Thoracic aorta endothelial cell (primary cell): ENCODE measurements around the gene ZSCAN25. TPM values are rescaled to one million over a fixed set of nuclear protein-coding genes. Genes with fewer than 3 reads are reported as not detected.

ENCODE experiments used
- total RNA-seq: library from RNA; depleted of rRNA; stranded (reverse); fragments of >200 nt; gene quantifications from 2 replicates; pipeline ENCODE4 v1.2.3, GENCODE V29; 2012

The ZSCAN25 gene
- total RNA-seq = 12.3 and 12.4 TPM in 2 replicates

DNA sequence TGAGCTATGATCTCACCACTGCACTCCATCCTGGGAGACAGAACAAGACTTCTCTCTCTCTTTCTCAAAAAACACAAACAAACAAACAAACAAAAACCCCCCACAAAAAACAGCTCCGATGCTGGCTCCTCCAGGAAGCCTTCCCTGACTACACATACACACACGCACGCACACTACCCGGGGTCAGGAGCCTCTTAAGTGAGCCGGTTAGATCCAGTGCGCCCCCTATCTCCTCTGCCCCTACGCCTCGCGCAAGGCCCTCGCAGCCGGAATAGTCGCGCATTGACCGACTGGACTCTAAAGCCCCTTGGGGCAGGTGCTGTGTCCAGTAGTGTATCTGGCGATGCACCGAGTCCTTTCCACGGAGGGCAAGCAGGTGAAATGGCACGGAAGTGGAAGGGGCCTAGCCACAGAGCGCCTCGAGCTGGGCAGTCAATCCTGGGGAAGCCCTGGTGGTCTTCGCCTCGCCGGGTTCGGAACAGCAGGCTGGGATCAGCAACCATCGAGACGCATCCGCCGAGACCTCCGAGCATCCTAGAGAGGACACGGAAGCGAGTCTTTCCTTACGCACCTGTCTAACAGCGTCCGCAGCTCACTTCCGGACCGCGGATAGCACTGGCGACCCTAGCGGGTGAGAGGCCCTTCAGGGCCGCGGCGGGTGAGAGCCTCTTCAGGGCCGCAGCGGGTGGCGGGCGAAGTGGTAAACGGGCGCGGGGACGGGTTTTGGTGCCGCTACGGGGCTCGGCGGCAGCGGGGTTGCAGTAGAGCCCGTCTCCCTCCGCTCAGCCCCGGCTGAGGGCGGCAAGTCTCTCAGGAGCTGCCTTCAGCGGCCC is at the start of gene ZSCAN25:
Gene ZSCAN25 (plus strand): TSS at position 588 of the 833 bp plus-strand sequence. CDS start 2,661 bp downstream, outside the sequence.

DNA sequence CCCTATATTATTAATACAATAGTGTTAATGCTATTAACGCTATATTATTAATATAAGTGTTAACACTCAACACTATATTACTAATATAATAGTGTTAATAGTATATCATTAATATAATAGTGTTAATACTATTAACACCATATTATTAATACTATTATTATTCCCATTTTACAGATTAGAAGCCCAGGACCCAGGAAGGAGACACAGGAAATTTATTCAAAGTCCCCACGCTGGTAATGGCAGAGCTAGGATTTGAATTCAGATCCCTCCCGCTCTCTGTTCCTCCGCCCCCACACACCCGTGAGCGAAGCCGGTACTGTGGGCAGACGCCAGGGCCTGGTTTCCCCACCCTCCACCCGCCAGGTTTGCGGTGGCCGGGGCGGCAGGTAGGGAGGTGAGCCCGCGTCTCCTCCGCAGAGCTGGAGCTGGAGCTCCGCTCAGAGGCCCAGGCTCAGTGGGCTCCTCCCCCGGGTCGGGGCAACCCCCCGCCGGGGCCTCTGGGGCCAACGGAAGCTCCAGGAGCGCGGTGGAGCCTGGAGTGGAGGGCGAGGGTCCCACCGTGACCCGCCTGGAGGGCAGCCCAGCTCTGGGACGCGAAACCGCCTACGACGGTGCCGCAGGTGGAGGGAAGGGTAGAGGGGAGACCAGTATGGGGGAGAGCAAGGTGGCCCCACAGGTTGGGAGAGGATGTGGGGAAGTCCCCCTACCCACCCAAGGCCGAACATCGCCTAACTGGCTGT is 18.8 kb upstream of the ZSCAN25 start, which contains the start of gene TMEM225B:
Gene TMEM225B (plus strand): TSS at position 506 of the 740 bp plus-strand sequence. CDS start 6,122 bp downstream, outside the sequence.

DNA sequence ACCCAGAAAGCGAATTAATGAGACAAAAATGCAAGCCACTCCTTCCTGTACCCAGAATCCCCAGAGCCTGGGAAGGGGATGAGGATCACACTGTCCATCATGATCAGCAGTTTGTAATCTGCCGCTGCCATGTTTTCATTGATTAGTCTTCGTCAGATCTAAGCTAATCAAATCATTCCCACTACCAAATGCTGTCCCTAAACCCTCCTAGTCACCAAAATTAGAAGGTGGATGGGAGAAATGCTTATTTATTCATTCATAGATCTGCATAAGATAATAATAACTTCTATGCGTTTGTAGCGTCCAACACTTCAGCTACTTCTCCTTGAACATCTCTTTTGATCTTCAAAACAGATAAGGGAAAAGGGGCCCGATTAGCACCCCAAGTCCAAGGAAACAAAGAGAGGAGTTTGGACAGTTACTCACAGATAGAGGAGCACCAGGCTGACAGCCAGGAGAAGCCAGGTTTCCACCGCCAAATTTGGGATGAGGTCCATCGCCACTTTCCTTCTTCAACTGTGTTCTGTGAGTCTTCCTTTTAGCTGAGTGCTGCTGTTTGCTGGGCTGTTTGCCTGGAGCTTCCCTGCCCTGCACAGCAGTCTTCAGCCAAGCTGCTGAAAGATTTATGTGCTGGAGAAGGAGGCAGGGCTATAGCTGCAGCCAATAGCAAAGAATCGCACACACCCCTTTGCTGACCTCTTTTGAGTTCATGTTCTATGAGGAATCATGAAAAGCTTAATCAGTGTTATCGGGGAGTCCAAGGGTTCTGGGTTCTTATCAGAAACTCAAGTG is 62.9 kb downstream of the ZSCAN25 start, which contains the start of gene CYP3A5:
Gene CYP3A5 (minus strand): TSS at position 597 of the 792 bp plus-strand sequence. CDS start 100 bp downstream, at position 497.

Other genes starting within 250 kb of the ZSCAN25 start
- gene ARPC1B, start 242.2 kb upstream of the ZSCAN25 start, total RNA-seq = 353 and 402 TPM in 2 replicates
- gene PDAP1, start 208.3 kb upstream of the ZSCAN25 start, total RNA-seq = 61.8 and 81.7 TPM in 2 replicates
- gene BUD31, start 208.0 kb upstream of the ZSCAN25 start, total RNA-seq = 87.8 and 169 TPM in 2 replicates
- 3.3 and 4.0 TPM in 2 replicates for gene PTCD1, start 178.1 kb upstream of the ZSCAN25 start, total RNA-seq
- gene CPSF4, start 178.0 kb upstream of the ZSCAN25 start, total RNA-seq = 26.5 and 30.5 TPM in 2 replicates
- 404 and 586 TPM in 2 replicates for gene ATP5MF, start 150.8 kb upstream of the ZSCAN25 start, total RNA-seq
- 9.8 and 11.9 TPM in 2 replicates for gene ZNF789, start 144.1 kb upstream of the ZSCAN25 start, total RNA-seq
- gene ZNF394, start 116.7 kb upstream of the ZSCAN25 start, total RNA-seq = 24.2 and 27.4 TPM in 2 replicates
- gene ZKSCAN5, start 112.3 kb upstream of the ZSCAN25 start, total RNA-seq = 13.6 and 14.8 TPM in 2 replicates
- gene FAM200A, start 64.8 kb upstream of the ZSCAN25 start, total RNA-seq = 6.5 and 8.1 TPM in 2 replicates
- 21.4 and 24.3 TPM in 2 replicates for gene ZNF655, start 58.3 kb upstream of the ZSCAN25 start, total RNA-seq
- 0.43 TPM in 1 of 2 replicates, not detected in the other for gene TMEM225B, start 18.7 kb upstream of the ZSCAN25 start, total RNA-seq
- not detected in 2 replicates for gene CYP3A5, start 63.0 kb downstream of the ZSCAN25 start, total RNA-seq
- gene CYP3A7, start 118.2 kb downstream of the ZSCAN25 start, total RNA-seq = 0.07 and 0.27 TPM in 2 replicates
- gene CYP3A4, start 167.2 kb downstream of the ZSCAN25 start, total RNA-seq = not detected in 2 replicates
- gene CYP3A43, start 211.1 kb downstream of the ZSCAN25 start, total RNA-seq = not detected in 2 replicates